H9 (cell line): ENCODE measurements around the gene NFATC4. TPM values are rescaled to one million over a fixed set of nuclear protein-coding genes. Genes with fewer than 3 reads are reported as not detected.
"Not testable (repeated sequence)": the region's sequence is repeated elsewhere in the genome, so short reads cannot be mapped to it uniquely, and the experiment has no call there.

Source experiments
- DNase-seq: peaks from one replicate; pipeline ENCODE4 v3.0.0-alpha.2; 2017
- H2AFZ ChIP-seq: one replicate; pipeline ENCODE4 v1.6.1; 2013; ENCODE audit warnings: mild to moderate bottlenecking, low read length, control low read depth, moderate library complexity
- H2AK5ac ChIP-seq: 2 replicates; pipeline ENCODE4 v1.6.1; 2013; ENCODE audit warnings: low read length, control low read depth, mixed read lengths; ENCODE audit not compliant: insufficient read length
- H2BK120ac ChIP-seq: one replicate; pipeline ENCODE4 v1.6.1; 2013; ENCODE audit warnings: low read depth, mild to moderate bottlenecking, low read length, control low read depth, inconsistent platforms; ENCODE audit not compliant: poor library complexity, severe bottlenecking
- H2BK12ac ChIP-seq: 2 replicates; pipeline ENCODE4 v1.6.1; 2013; ENCODE audit warnings: low read length, control low read depth, mixed read lengths, low read depth; ENCODE audit not compliant: insufficient read length
- H2BK15ac ChIP-seq: 2 replicates; pipeline ENCODE4 v1.6.1; 2013; ENCODE audit warnings: low read depth, low read length, control low read depth
- H2BK20ac ChIP-seq: one replicate; pipeline ENCODE4 v1.6.1; 2013; ENCODE audit warnings: low read depth, mild to moderate bottlenecking, low read length, control low read depth, inconsistent platforms; ENCODE audit not compliant: poor library complexity, severe bottlenecking
- H2BK5ac ChIP-seq: 2 replicates; pipeline ENCODE4 v1.6.1; 2013; ENCODE audit warnings: low read length, control low read depth, mixed read lengths; ENCODE audit not compliant: insufficient read length
- H3K14ac ChIP-seq: 2 replicates; pipeline ENCODE4 v1.6.1; 2013; ENCODE audit warnings: low read length, control low read depth; ENCODE audit not compliant: insufficient read depth
- H3K18ac ChIP-seq: 2 replicates; pipeline ENCODE4 v1.6.1; 2013; ENCODE audit warnings: low read depth, mild to moderate bottlenecking, mixed read lengths, low read length, control low read depth; ENCODE audit not compliant: insufficient read length
- H3K23ac ChIP-seq: 2 replicates; pipeline ENCODE4 v1.6.1; 2013; ENCODE audit warnings: low read length, control low read depth, mixed read lengths, low read depth; ENCODE audit not compliant: insufficient read length
- H3K23me2 ChIP-seq: 2 replicates; pipeline ENCODE4 v1.6.1; 2013; ENCODE audit warnings: low read depth, mild to moderate bottlenecking, mixed read lengths, low read length, control low read depth; ENCODE audit not compliant: insufficient read length, poor library complexity, severe bottlenecking
- H3K27ac ChIP-seq: 2 replicates; pipeline ENCODE4 v1.5.1; 2013; ENCODE audit warnings: low read length, control low read depth, mixed read lengths, low read depth; ENCODE audit not compliant: insufficient read length
- H3K27me3 ChIP-seq: 2 replicates; pipeline ENCODE4 v1.6.1; 2013; ENCODE audit warnings: low read length, control low read depth, inconsistent platforms; ENCODE audit not compliant: insufficient read depth
- H3K4ac ChIP-seq: 2 replicates; pipeline ENCODE4 v1.6.1; 2013; ENCODE audit warnings: low read depth, mild to moderate bottlenecking, control low read depth, inconsistent platforms, low read length, moderate library complexity
- H3K4me1 ChIP-seq: 2 replicates; pipeline ENCODE4 v1.6.1; 2013; ENCODE audit warnings: low read length, control low read depth, inconsistent platforms; ENCODE audit not compliant: insufficient read depth
- H3K4me2 ChIP-seq: 2 replicates; pipeline ENCODE4 v1.6.1; 2013; ENCODE audit warnings: low read length, control low read depth, mixed read lengths; ENCODE audit not compliant: insufficient read length, insufficient read depth
- H3K56ac ChIP-seq: 2 replicates; pipeline ENCODE4 v1.6.1; 2013; ENCODE audit warnings: low read depth, mild to moderate bottlenecking, mixed read lengths, low read length, control low read depth; ENCODE audit not compliant: insufficient read length
- H3K79me1 ChIP-seq: 2 replicates; pipeline ENCODE4 v1.6.1; 2013; ENCODE audit warnings: low read depth, mild to moderate bottlenecking, moderate library complexity, low read length, control low read depth, inconsistent platforms; ENCODE audit not compliant: insufficient read depth, poor library complexity, severe bottlenecking
- H3K79me2 ChIP-seq: 2 replicates; pipeline ENCODE4 v1.6.1; 2013; ENCODE audit warnings: low read length, control low read depth, inconsistent platforms; ENCODE audit not compliant: insufficient read depth
- H3K9ac ChIP-seq: 2 replicates; pipeline ENCODE4 v1.6.1; 2013; ENCODE audit warnings: low read length, control low read depth, mixed read lengths; ENCODE audit not compliant: insufficient read length; ENCODE audit errors: extremely low read depth
- H3K9me3 ChIP-seq: one replicate; pipeline ENCODE4 v1.6.1; 2013; ENCODE audit warnings: low read depth, low read length, inconsistent platforms; ENCODE audit not compliant: control insufficient read depth
- H3T11ph ChIP-seq: one replicate; pipeline ENCODE4 v1.6.1; 2013; ENCODE audit warnings: mild to moderate bottlenecking, low read length, control low read depth, inconsistent platforms
- H4K20me1 ChIP-seq: one replicate; pipeline ENCODE4 v1.6.1; 2013; ENCODE audit not compliant: control insufficient read depth, insufficient read length, insufficient read depth
- H4K5ac ChIP-seq: 2 replicates; pipeline ENCODE4 v1.6.1; 2013; ENCODE audit warnings: low read depth, mild to moderate bottlenecking, mixed read lengths, low read length, control low read depth; ENCODE audit not compliant: insufficient read length
- H4K8ac ChIP-seq: replicated peaks from 2 replicates; pipeline ENCODE4 v1.6.1; 2013; ENCODE audit warnings: low read length, control low read depth, mixed read lengths, low read depth; ENCODE audit not compliant: insufficient read length
- H4K91ac ChIP-seq: 2 replicates; pipeline ENCODE4 v1.6.1; 2013; ENCODE audit warnings: low read depth, mild to moderate bottlenecking, moderate library complexity, mixed read lengths, low read length, control low read depth; ENCODE audit not compliant: insufficient read length
- H3K27ac Mint-ChIP-seq, 3 experiments: 2 replicates in 2 of 3; 3 replicates in 1 of 3; pipeline ENCODE4 v1.8.0; 2020 to 2021; ENCODE audit warnings: mixed read lengths in 3 of 3, mild to moderate bottlenecking in 1 of 3, moderate library complexity in 1 of 3
- H3K27me3 Mint-ChIP-seq: 2 replicates; pipeline ENCODE4 v1.8.0; 2021; ENCODE audit warnings: low read depth, mild to moderate bottlenecking, moderate library complexity, mixed read lengths
- H3K36me3 Mint-ChIP-seq, 3 experiments: 2 replicates in 2 of 3; 3 replicates in 1 of 3; pipeline ENCODE4 v1.8.0; 2020 to 2021; ENCODE audit warnings: low read depth in 3 of 3, mixed read lengths in 3 of 3; ENCODE audit not compliant: insufficient read depth in 1 of 3
- H3K4me1 Mint-ChIP-seq, 2 experiments: 2 replicates each; pipeline ENCODE4 v1.8.0; 2020; ENCODE audit warnings: mixed read lengths in 2 of 2
- H3K4me3 Mint-ChIP-seq, 2 experiments: 2 replicates in 1 of 2; 3 replicates in 1 of 2; pipeline ENCODE4 v1.8.0; 2020 to 2021; ENCODE audit warnings: mild to moderate bottlenecking in 2 of 2, mixed read lengths in 2 of 2, moderate library complexity in 1 of 2
- H3K9me3 Mint-ChIP-seq, 2 experiments: 2 replicates in 1 of 2; 3 replicates in 1 of 2; pipeline ENCODE4 v1.8.0; 2020; ENCODE audit warnings: mild to moderate bottlenecking in 2 of 2, mixed read lengths in 2 of 2, moderate library complexity in 1 of 2
- WGBS: extraction: QIAGEN DNeasy Blood & Tissue Kit; methylation state at CpG from one replicate; pipeline ENCODE4 v1.1.7; 2013; ENCODE audit warnings: missing lambda C conversion rate, low lambda C conversion rate, mixed read lengths; ENCODE audit not compliant: insufficient read length; ENCODE audit errors: extremely low coverage; 5-methylcytosine and 5-hydroxymethylcytosine counted together
- total RNA-seq: library from RNA; stranded (reverse); gene quantifications from 2 replicates; pipeline ENCODE4 v1.2.1, GENCODE V29; 2021
- TF ChIP-seq, protein P1 (sequence below): fragments of 200-600 bp; sonication (generic); conservative IDR thresholded peaks from 3 replicates; pipeline ENCODE4 v1.8.0; 2021; ENCODE audit warnings: antibody characterized with exemption, mild to moderate bottlenecking

Gene NFATC4
- total RNA-seq, 1 experiment from 2014 or later, result 46.4 TPM

DNA sequence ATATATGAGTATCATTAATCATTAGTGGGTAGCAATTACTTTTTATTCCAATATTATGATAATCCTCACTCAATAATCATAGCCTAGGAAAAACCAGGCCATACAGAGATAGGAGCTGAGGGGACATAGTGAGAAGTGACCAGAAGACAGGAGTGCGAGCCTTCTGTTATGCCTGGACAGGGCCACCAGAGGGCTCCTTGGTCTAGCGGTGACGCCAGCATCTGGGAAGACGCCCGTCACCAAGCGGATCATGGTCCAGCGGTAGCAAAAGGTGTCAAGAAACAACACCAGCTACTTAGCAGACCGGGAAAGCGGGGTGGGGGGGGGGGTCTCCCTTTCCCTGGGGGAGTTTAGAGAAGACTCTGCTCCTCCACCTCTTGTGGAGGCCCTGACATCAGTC lies 40.1 kb upstream of the NFATC4 start:
- H2AK5ac ChIP-seq, H4K5ac ChIP-seq, H2BK5ac ChIP-seq, H3K23me2 ChIP-seq, H3K56ac ChIP-seq, H2BK15ac ChIP-seq, H2AFZ ChIP-seq, H3K27ac Mint-ChIP-seq, H3K4ac ChIP-seq, H3K27ac ChIP-seq, H3K23ac ChIP-seq, H2BK20ac ChIP-seq, H3K4me2 ChIP-seq, H3K9me3 Mint-ChIP-seq, H3K79me1 ChIP-seq, H3K79me2 ChIP-seq, H4K91ac ChIP-seq, H2BK12ac ChIP-seq, H3T11ph ChIP-seq, H3K18ac ChIP-seq, H3K27me3 ChIP-seq, H4K20me1 ChIP-seq, H3K14ac ChIP-seq, H3K4me1 ChIP-seq, DNase-seq, H3K9ac ChIP-seq, H3K36me3 Mint-ChIP-seq, H3K9me3 ChIP-seq, H3K4me3 Mint-ChIP-seq, H2BK120ac ChIP-seq, H4K8ac ChIP-seq: not testable (repeated sequence)
- peaks cover 73% of the 10 kb centered on the region for H3K27me3 Mint-ChIP-seq
- TF ChIP-seq, protein P1, sequence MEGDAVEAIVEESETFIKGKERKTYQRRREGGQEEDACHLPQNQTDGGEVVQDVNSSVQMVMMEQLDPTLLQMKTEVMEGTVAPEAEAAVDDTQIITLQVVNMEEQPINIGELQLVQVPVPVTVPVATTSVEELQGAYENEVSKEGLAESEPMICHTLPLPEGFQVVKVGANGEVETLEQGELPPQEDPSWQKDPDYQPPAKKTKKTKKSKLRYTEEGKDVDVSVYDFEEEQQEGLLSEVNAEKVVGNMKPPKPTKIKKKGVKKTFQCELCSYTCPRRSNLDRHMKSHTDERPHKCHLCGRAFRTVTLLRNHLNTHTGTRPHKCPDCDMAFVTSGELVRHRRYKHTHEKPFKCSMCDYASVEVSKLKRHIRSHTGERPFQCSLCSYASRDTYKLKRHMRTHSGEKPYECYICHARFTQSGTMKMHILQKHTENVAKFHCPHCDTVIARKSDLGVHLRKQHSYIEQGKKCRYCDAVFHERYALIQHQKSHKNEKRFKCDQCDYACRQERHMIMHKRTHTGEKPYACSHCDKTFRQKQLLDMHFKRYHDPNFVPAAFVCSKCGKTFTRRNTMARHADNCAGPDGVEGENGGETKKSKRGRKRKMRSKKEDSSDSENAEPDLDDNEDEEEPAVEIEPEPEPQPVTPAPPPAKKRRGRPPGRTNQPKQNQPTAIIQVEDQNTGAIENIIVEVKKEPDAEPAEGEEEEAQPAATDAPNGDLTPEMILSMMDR, result peak; percentile 70
- peaks cover 9 to 11% of the 10 kb centered on the region in 2 experiments for H3K4me1 Mint-ChIP-seq
- no CpG with 5 or more reads among the region's 9 CpGs for WGBS
